Esophagus muscularis mucosa (tissue), 4 donors: Measurements from ENCODE around the gene GPR101. TPM values are rescaled to one million over a fixed set of nuclear protein-coding genes. Genes with fewer than 3 reads are reported as not detected.
"Not testable (repeated sequence)": the region's sequence is repeated elsewhere in the genome, so short reads cannot be mapped to it uniquely, and the experiment has no call there.

Experiments
- DNase-seq: peaks from one replicate; pipeline ENCODE4 v3.0.0-alpha.2; 2017; ENCODE audit errors: extremely low spot score
- H3K27ac ChIP-seq, 4 donors: fragments of 200-600 bp; sonication (generic); replicated peaks in 1 of 4; 1 replicate in 3 of 4; 2 replicates in 1 of 4; pipeline ENCODE4 v1.5.1; 2016 to 2019; ENCODE audit warnings: mild to moderate bottlenecking in 1 of 4
- H3K27me3 ChIP-seq, 4 donors: fragments of 200-600 bp; sonication (generic); one replicate each; pipeline versions ENCODE4 v1.5.1 to v1.6.0; 2016 to 2019
- H3K36me3 ChIP-seq, 4 donors: fragments of 200-600 bp; sonication (generic); one replicate each; pipeline ENCODE4 v1.5.1; 2016 to 2019
- H3K4me1 ChIP-seq, 4 donors: fragments of 200-600 bp; sonication (generic); one replicate each; pipeline ENCODE4 v1.5.1; 2016 to 2019
- H3K4me3 ChIP-seq, 4 donors: fragments of 200-600 bp; sonication (generic); 1 replicate in 2 of 4; 2 replicates in 2 of 4; pipeline ENCODE4 v1.5.1; 2016 to 2019; ENCODE audit warnings: mild to moderate bottlenecking in 4 of 4, moderate library complexity in 1 of 4
- H3K9me3 ChIP-seq, 4 donors: fragments of 200-600 bp; sonication (generic); 1 replicate in 3 of 4; 2 replicates in 1 of 4; pipeline ENCODE4 v1.5.1; 2016 to 2019
- EP300 ChIP-seq: sonication (generic); formaldehyde crosslinking; IDR thresholded peaks from one replicate; pipeline ENCODE4 v1.6.1; 2017; ENCODE audit warnings: antibody characterized with exemption
- POLR2A ChIP-seq: fragments of 450-650 bp; IDR thresholded peaks from one replicate; pipeline ENCODE4 v1.6.1; 2017; ENCODE audit warnings: antibody characterized with exemption, moderate library complexity, mild to moderate bottlenecking, low read depth
- POLR2AphosphoS5 ChIP-seq, 2 donors: sonication (generic); formaldehyde crosslinking; IDR thresholded peaks; one replicate each; pipeline ENCODE4 v1.6.1; 2017; ENCODE audit warnings: antibody characterized with exemption in 2 of 2
- WGBS: methylation state at CpG from one replicate; pipeline ENCODE4 v1.1.5; 2018; 5-methylcytosine and 5-hydroxymethylcytosine counted together
- intact Hi-C: fragments of 100-400 bp; cut with DNase I; formaldehyde crosslinking; loops from one replicate; pipeline ENCODE4 v1.15.1; 2023
- total RNA-seq, 4 donors: library from RNA; depleted of rRNA; stranded (reverse); fragments of >200 nt; gene quantifications; one replicate each; pipeline versions ENCODE4 v1.1.0 to v1.2.1, GENCODE V29; 2016
- TF ChIP-seq, protein P1 (sequence below), 3 experiments: fragments of 200-600 bp in 2 of 3; fragments of 450-650 bp in 1 of 3; sonication (generic) in 2 of 3; IDR thresholded peaks; one replicate each; pipeline ENCODE4 v1.5.1; 2017 to 2019; ENCODE audit warnings: antibody characterized with exemption in 3 of 3, mild to moderate bottlenecking in 2 of 3, moderate library complexity in 1 of 3

Gene GPR101
- total RNA-seq, 4 donors from 2014 or later, result not detected

DNA sequence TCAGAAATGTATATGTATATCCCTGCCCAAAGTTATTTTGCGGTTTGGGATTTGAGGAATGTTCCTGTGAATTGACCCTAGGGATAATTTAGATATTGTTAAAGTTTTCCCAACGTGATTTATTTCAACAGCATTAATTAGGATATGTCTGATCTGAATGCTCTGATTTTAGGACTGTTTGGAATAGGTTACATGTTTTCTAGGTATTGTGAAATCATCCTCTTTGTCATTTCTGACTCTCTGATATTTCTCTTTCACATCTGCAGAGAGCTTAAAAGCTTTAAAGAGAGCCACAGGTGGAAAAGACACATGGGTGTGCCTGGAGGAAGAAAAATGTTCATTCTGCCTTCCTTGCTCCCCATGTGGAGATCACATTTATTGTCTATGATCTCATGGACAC is 5.1 kb downstream of the GPR101 start:
- no peak for DNase-seq
- Histone ChIP-seq H3K4me1 (peaks cover 0 to 26% (median 24%) of the 10 kb centered on the region in 4 donors), H3K36me3 (no peaks in the 10 kb centered on the region), H3K27me3 (peaks cover 0 to 38% (median 8%) of the 10 kb centered on the region in 4 donors), H3K4me3 (no peak overlapping the region), H3K9me3 (no peaks in the 10 kb centered on the region), H3K27ac (no peak overlapping the region)
- intact Hi-C loops, result no loop called here
- TF ChIP-seq, protein P1, sequence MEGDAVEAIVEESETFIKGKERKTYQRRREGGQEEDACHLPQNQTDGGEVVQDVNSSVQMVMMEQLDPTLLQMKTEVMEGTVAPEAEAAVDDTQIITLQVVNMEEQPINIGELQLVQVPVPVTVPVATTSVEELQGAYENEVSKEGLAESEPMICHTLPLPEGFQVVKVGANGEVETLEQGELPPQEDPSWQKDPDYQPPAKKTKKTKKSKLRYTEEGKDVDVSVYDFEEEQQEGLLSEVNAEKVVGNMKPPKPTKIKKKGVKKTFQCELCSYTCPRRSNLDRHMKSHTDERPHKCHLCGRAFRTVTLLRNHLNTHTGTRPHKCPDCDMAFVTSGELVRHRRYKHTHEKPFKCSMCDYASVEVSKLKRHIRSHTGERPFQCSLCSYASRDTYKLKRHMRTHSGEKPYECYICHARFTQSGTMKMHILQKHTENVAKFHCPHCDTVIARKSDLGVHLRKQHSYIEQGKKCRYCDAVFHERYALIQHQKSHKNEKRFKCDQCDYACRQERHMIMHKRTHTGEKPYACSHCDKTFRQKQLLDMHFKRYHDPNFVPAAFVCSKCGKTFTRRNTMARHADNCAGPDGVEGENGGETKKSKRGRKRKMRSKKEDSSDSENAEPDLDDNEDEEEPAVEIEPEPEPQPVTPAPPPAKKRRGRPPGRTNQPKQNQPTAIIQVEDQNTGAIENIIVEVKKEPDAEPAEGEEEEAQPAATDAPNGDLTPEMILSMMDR (IDR thresholded peaks at IDR 0.05), result no peak
- TF ChIP-seq EP300, result no peak
- TF ChIP-seq POLR2AphosphoS5 (IDR thresholded peaks at IDR 0.05), result no peak
- TF ChIP-seq POLR2A, result no peak
- 32% methylated on average over 2 of the region's 2 CpGs for WGBS

DNA sequence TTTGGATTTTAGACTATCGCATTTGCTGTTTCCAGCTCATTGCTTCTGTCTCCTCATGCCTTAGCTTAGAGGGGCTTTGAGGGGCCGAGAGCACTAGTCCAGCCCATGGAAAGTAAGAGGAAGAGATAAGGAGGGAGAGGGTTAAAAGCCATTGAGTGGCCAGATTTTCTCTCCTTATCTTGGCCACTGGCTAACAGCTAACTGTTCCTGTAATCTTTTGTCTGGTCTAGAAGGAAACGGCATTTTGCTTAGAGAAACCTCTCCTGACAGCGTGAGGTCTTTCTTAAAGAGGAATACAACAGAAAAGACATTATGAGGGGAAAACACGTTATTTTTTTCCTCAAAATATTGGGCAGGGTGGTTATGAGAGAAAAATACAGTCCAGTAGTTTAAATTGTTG is 7.9 kb downstream of the GPR101 start:
- intact Hi-C loops, result no loop called here
- Histone ChIP-seq H3K27me3 (peaks cover 0 to 12% (median 2%) of the 10 kb centered on the region in 4 donors), H3K27ac (no peak overlapping the region), H3K36me3 (no peaks in the 10 kb centered on the region), H3K9me3 (no peaks in the 10 kb centered on the region), H3K4me3 (no peak overlapping the region), H3K4me1 (no peaks in the 10 kb centered on the region)
- no peak for DNase-seq
- 49% methylated on average over 5 of the region's 5 CpGs for WGBS
- TF ChIP-seq EP300 (no peak), POLR2A (no peak), POLR2AphosphoS5 (IDR thresholded peaks at IDR 0.05) (no peak)
- TF ChIP-seq, protein P1 (IDR thresholded peaks at IDR 0.05), result no peak

DNA sequence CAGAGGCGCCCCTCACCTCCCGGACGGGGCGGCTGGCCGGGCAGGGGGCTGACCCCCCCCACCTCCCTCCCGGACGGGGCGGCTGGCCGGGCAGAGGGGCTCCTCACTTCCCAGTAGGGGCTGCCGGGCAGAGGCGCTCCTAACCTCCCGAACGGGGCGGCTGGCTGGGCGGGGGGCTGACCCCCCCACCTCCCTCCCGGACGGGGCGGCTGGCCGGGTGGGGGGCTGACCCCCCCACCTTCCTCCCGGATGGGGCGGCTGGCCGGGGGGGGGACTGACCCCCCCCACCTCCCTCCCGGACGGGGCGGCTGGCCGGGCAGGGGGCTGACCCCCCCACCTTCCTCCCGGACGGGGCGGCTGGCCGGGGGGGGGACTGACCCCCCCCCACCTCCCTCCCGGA is 33.6 kb downstream of the GPR101 start:
- WGBS, result no CpG with 5 or more reads among the region's 31 CpGs
- intact Hi-C loops, result not testable (repeated sequence)

DNA sequence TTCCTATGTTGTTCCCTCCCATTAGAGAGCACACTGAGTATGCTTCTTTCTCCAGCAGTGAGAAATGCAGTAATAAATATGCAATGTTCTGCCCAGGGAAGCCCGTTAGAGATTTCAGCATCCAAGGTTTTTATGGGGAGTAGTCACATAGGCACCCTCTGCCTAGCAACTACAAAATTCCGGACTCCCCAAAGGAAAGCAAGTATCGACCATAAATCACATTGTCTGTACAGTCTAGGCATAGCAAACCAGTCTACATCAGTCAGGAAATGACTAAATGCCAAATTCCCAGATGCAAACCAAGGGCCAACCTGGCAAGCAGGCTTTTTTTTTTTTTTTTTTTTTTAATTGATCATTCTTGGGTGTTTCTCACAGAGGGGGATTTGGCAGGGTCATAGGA is 34.8 kb downstream of the GPR101 start:
- Histone ChIP-seq H3K4me3 (no peak overlapping the region), H3K4me1 (no peaks in the 10 kb centered on the region), H3K9me3 (no peaks in the 10 kb centered on the region), H3K36me3 (no peaks in the 10 kb centered on the region), H3K27me3 (no peaks in the 10 kb centered on the region), H3K27ac (no peak overlapping the region)
- 77% methylated on average over 3 of the region's 3 CpGs for WGBS
- intact Hi-C loops, result no loop called here
- TF ChIP-seq POLR2A, result no peak
- TF ChIP-seq, protein P1 (IDR thresholded peaks at IDR 0.05), result no peak
- TF ChIP-seq POLR2AphosphoS5 (IDR thresholded peaks at IDR 0.05), result no peak
- TF ChIP-seq EP300, result no peak
- no peak for DNase-seq

More for the DNA sequence above, 33.6 kb downstream of the GPR101 start:
- not testable (repeated sequence) for H3K27ac ChIP-seq, H3K27me3 ChIP-seq, H3K4me3 ChIP-seq, DNase-seq, H3K36me3 ChIP-seq, H3K4me1 ChIP-seq, H3K9me3 ChIP-seq

Other genes with a start within 250 kb of the GPR101 start
- gene RBMX, start 153.3 kb downstream of the GPR101 start, total RNA-seq, result 100 to 1,000 TPM; 126 to 219 (median 159) TPM